Measurements from ENCODE around the gene SRSF2.
"Not testable (repeated sequence)": the region's sequence is repeated elsewhere in the genome, so short reads cannot be mapped to it uniquely, and the experiment has no call there.

SRSF2 gene

DNA sequence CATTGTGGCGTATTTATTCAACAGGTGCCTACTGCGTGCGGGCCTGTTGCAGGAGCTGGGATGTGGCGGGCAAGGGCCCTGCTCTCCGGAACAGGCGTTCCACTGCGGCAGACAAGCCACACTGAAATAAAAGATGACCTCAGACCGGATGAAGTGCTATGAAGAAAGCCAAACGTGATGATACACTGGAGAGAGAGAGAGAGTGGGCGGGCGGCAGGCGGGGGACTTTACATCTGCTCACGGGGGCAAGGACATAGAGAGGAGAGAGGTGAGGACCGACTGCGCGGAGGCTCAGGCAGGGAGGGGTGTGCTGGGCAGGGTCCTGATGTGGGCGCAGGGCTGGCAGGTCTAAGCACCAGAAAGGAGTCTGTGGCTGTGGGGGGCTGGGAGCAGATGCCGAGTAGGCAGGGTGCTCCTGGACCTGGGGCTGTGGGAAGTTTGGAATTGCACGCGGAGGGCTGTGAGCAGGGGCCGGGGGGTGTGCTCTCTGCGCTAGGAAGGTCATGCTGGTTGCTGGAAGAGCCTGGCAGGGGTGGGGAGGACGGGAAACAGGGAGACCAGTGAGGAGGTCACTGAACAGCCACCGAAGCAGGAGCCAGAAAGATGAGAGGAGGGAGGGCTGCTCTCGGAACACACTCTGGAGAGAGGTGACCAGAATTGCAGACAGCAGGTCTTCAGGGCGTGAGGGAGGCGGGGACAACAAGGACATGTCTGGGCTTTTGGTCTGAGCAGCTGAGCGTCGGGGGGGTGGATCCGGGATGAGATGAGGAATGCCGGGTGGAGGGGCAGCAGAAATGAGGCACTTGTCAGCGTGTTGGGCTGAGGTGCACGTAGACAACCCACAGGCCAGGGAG is 36.3 kb downstream of the SRSF2 start:
- no peak for DNase-seq (ENCODE audit: low read depth)

DNA sequence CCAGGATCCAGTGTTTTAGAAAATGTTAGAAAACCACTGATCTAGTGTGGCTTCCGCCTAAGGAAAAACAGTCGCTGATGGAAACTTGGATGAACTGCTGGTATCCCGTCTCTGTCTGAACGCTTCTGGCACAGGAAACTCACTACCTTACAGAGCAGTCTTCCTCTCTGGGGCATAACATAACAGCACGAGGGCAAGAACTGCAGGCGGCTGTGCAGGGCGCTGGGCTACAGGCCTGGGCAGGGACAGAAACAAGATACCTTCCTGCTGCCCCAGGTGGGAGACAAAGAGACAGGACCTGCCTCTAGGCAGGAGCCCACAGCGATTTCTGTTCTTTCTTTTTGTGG is 36.9 kb downstream of the SRSF2 start:
- no peak for DNase-seq (ENCODE audit: low read depth)

DNA sequence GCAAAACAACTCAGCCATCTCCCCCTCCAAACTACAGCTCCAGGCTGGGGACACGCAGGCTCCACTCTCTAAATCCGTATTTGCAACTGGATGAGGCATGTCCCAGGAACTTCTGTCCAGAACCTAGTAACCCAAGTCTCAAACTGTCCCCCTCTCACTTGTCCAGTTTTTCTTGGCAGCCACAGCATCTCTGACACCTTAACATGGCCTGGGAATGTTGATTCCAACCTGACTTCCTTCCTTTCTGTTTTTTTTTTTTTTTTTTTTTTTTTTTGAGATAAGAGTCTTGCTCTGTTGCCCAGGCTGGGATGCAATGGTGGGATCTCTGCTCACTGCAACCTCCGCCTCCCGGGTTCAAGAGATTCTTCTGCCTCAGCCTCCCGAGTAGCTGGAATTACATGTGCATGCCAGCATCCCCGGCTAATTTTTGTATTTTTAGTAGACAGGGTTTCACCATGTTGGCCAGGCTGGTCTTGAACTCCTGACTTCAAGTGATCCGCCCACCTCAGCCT is 38.6 kb downstream of the SRSF2 start:
- not testable (repeated sequence) for DNase-seq (ENCODE audit: low read depth)

DNA sequence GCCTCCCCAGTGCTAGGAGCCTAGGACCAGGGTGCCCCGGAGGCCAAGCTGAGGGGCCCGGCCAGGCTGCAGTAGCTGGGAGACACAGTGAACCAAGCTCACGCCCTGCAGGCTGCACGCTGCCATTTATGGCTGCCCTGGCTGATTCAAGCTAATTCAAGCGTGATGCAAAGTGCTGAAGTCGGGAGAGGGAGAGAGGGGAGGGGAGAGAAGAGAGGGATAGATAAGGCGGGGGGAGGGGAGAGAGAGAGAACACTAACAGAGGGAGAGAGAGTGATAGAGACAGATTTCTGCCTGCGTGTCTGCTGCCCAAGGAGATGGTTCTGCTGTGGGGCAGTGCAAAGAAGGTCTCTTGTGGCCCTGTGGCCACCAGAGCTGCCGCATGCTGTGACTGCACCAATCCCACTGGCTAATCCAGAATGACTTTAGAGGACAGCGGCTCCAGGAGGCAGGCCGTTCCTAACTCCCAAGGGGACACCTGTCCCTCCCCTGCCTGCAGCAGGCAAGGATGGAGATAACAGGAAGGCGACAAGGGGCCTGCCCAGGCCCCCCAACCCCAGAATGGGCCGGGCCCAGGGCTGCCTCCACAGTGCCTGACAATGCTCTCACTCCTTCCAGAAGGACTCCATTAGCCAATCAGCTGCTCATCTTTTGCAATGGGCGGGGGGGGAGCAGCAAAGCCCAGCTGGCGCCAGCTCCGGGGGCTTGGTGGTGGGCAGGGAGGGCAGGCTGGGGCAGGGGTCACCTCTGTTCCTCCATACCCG is 39.2 kb downstream of the SRSF2 start:
- DNase-seq (ENCODE audit: low read depth): no peak

DNA sequence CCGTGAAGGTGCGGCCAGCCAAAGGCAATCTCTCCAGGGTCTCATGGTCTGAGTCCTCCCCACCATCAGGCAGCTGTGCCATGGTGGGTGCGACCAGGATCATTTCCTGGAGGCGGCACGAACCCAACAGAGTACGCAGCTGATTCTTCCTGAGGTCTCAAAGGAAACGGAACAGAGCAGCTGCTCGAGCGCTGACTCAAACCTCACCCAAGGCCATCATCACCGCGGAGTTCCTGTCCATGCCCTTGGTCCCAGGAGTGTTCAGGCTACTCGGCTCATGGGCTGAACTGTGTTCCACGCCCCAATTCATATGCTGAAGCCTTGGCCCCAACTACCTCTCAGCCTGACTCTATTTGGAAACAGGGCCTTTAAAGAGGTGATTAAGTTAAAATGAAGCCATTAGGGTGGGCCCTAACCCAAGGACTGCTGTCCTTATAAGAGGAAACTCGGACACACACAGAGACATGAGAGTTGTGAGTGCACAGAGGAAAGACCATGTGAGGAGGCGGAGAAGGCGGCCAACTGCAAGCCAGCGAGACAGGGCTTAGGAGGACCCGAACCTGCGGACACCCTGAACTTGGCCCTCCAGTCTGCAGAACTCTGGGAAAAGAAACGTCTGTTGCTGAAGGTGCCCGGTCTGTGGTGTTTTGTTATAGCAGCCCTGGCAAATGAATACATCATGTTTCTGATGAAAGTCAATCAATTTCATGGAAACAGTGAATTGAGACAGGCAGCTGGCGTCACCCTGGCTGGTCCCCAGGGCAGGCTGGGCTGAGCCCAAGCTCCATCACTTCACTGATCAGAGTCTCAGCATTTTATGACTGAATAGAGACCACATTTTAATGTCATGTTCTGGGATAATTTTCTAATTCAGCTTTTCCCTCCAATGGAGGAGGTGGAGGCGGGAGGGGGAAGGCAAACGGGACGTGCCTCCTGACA is 40.1 kb downstream of the SRSF2 start:
- DNase-seq (ENCODE audit: low read depth): no peak

DNA sequence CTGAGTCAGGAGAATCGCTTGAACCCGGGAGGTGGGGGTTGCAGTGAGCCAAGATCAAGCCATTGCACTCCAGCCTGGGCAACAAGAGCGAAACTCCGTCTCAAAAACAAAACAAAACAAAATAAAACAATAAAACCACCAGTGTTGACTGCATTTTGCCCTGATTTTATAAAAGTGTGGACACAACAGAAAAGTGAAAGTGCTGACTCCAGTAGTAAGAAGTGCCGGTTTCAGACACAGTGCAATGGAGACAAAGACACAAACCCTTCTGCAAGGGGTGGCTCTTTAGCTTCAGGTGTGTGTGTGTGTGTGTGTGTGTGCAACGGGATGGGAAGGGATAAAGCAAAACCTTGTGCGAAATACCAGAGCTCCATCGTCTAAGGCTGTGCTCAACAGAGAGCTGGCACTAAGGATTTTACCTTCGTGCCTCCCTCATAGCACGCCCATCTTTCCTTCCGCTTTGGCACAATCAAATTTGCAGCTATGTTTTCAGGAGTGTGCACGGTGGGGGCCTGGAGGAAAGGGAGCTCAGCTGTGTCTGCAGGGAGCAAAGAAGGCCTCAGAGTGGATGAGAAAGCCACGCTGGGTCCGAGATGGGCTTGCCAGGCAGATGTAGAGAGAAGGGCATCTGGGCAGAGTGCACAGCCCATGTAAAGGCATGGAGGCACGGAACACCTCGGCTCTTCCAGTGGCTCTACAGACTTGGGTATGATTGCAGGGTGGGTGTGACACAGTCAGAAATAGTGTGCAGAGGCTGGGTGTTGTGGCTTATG is 41.9 kb downstream of the SRSF2 start:
- no peak for DNase-seq (ENCODE audit: low read depth)

DNA sequence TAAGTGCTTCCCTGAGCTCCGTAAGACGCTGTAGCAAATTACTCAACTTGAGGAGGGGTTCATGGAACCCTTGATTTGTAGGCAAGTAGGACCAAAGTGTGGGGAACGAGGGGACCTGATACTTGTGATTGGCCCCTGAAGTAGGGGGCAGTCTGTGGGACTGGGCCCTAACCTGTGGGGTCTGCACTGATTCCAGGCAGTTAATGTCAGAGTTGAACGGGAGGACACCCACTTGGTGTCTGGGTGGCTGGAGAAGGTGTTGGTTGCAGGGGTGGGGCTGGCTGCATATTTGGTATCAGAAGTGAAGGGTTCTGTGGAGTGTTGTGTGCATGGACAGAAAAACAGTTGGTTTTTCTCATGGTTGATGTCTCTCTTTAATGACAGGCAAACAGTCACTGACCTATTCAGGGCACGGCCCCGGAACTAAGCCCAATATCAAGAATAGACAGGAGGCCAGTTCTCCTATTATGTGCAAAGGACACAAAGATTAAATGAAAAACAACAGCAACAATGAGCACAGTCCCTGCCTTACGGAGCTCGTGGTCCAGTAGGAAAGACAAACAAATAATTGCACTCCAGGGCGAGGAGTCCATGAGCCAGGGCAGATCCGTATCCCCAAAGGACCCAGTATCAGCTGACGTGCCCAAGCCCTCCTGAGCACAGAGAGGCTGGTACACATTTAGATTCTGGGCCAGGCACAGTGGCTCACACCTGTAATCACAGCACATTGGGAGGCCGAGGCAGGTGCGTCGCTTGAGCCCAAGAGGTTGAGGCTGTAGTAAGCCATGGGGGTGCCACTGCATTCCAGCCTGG is 45.5 kb downstream of the SRSF2 start:
- DNase-seq (ENCODE audit: low read depth): no peak

DNA sequence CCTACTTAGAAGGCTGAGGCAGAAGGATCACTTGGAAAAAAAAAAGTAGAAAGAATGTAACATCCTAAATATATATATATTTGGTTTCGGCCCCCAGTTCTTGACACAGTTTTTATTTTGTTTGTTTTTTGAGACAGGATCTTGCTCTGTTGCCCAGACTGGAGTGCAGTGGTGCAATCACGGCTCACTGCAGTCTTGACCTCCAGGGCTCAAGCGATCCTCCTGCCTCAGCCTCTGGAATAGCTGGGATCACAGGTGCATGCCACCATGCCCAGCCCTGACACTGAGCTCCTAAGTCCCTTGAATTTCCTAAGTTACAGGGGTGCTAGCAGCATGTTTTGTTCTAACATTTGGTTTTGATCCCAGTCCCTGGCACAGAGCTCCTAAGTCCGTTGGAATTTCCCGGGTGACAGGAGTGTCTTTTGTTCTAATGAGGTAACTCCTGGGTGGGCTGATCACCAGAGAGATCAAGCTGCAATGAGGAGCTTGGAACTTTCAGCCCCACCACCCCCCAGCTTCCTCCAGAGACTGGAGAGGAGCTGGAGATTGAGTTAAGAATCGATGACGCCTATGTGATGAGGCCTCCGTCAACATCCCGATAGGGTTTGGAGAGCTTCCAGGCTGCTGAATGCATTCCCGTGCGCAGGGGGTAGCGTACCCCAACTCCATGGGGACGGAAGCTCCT is 46.4 kb downstream of the SRSF2 start:
- no peak for DNase-seq (ENCODE audit: low read depth)

DNA sequence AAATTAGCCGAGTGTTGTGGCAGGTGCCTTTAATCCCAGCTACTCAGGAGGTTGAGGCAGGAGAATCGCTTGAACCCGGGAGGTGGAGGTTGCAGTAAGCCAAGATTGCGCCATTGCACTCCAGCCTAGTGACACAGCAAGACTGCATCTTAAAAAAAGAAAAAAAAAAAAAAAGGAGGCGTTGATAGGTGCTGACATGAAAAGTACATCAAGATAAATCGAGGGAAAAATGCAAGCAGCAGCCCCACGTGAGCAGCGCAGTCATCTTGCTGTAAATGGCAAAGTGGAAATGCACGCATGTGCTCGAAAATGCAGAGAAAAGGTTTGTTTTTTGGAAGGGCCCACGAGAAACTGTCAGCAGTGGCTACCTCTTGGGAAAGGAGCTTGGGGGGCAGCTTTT is 47.3 kb downstream of the SRSF2 start:
- no peak for DNase-seq (ENCODE audit: low read depth)

DNA sequence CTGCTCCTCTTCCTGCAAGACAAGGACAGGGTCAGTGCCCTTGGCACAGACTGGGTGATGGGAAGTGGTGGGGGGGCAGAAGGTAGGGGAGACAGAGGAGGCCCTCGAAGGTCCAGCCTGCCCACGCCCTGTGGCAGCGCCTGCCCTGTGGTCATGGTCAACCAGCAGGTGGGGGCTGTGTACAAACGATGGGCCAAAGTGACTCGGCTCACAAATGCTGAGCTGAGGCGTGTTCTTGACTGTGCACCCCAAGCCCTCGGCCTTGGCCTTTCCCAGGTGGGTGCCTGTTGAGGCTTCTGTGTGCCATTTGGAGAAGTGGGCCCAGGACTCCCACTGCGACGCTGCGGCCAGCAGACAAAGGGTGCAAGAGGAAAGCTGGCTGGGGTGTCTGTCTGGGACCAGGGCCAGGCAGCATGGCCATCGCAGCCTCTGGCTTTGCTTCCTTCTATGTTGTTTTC is 48.9 kb downstream of the SRSF2 start:
- DNase-seq (ENCODE audit: low read depth): no peak

DNA sequence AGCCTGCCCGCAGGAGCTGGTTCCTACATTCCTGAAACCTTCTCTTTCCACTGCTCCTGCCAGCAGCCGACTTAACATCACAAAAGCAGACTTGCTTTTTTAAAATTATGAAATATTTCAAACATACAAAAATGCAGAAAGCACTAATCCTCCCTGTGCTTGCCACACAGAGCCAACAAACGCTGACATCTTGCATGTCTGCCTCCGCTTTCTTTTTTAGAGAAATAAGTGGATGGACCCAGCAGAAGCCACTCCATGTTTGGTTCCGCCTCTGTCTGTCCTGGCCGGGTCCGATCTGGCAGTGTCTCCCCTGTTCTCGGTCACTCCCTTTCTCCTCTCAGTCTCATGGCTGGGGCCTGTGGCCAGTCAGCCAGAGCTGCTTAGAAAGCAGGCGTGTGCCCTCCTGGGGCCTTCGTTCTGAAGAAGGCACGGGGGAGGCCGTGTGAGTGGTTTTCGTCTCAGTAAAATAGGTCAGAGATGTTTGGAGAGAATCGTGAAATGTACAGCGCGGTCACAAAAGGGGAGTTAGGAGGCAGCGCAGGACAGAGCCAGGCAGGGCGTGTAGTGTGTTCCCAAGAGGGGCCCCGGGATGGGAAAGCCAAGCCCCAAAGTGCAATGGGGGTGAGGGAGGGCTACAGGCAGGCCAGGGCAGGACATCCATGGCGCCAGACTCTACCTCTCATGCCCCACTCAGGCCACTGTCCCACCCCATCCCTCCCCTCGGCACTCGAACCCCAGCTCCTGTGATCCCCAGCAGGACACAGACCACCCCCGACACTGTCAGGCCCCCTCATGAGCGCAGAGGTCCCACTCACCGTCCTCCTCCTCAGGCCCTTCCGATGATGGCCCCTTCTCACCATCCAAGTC is 49.6 kb downstream of the SRSF2 start:
- no peak for DNase-seq (ENCODE audit: low read depth)

DNA sequence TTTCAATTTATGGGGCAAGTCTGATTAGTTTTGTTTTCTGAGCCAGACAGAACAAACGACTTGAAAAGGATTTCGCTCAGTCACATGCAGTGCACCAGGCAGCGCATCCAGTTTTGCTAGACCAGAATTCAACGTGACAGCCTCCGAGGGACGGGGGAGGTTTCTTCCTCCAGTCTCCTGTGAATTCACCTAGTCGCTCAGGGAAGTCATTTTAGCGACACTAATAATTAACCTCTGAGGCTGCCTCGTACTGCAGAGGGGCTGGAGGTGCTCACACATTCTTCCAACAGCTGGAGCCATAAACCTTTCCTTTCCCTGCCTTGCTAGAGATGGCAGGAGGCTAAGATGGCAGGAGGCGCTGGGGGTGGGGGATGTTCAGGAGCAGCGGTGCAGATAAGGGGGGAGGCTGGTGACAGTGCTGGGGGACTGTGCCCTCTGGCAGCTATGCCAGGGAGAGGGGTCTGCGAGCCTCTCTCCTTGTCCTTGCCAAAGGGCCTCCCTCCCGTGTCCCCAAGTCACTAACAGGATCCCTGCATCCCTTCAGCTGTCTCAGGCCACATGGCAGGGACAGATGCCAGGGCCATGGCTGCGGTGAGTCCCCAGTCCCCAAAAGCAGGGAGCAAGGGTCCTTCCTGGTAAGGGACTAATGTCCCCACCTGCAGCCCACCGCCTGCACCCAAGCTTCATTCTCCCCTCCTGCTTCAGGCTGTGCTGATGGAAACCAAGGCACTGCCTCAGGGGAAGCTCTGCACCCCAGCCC is 50.4 kb downstream of the SRSF2 start:
- DNase-seq (ENCODE audit: low read depth): no peak

DNA sequence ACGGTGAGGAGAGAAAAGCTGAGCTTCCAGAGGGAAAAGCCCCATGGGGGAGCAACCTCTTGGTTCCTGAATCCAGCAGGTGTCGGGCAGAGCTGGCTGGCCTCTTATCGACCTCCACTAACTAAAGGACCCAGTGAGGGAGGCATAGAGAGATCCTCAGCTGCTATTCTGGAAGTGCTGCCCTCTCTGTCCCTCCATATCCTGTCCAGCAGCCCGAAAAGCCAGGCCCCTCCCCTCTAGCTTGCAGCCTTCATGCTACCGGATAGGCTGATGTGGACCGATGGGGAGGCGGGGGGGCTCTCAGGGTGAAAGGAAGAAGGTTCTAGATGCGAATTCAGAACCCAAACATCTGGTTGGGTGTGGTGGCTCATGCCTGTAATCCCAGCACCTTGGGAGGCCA is 51.3 kb downstream of the SRSF2 start:
- no peak for DNase-seq (ENCODE audit: low read depth)

DNA sequence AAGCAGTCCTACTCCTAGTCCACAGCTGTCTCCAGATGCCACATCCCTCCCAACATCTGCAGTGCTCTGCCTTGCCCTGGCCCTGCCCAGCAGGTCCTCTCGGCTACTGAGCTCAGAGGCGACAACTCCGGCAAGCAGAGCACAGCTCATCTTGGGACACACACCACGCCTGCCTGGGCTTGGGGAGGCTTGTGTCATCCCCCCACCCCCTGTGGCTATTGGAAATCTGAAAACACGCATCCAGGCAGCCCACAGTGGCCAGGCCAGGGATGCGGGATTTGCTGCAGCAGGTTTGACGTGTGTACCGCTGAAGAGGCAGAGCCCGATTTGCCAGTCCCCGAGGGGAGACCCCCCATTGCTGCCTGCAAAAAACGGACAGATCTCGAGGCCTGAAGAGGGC is 51.8 kb downstream of the SRSF2 start:
- no peak for DNase-seq (ENCODE audit: low read depth)

DNA sequence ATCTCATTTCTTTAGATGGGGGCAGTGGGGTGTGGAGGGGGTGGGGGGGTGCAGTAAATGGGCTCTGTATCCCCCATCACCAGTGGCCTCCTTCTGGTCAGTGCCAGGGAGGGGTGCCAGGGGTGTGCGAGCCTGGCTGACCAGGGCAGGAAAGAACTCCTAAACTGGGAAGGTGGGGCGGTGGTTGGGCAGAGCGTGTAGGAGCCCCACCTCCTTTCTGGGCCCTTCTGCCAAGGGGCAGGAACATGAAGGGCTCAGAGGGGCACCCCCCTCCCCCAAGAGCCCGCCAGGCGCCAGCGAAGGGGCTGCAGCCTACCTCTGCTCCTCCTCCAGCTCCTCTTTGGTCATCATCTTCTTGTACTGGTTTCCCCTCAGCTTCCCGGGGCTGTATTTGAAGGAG is 52.4 kb downstream of the SRSF2 start:
- DNase-seq (ENCODE audit: low read depth): no peak
